Omental fat pad (tissue), 4 donors: Measurements from ENCODE around the gene TSPAN5. TPM values are rescaled to one million over a fixed set of nuclear protein-coding genes. Genes with fewer than 3 reads are reported as not detected.
"Not testable (repeated sequence)": the region's sequence is repeated elsewhere in the genome, so short reads cannot be mapped to it uniquely, and the experiment has no call there.

Experiments
- ATAC-seq: fragments of 150-250 bp; one replicate; pipeline ENCODE4 v1.9.1; 2016; ENCODE audit warnings: mild to moderate bottlenecking, moderate library complexity; ENCODE audit not compliant: low FRiP score
- DNase-seq: peaks from one replicate; pipeline ENCODE4 v3.0.0-alpha.2; 2019; ENCODE audit warnings: low spot score
- total RNA-seq, 4 donors: library from RNA; depleted of rRNA; stranded (reverse); fragments of >200 nt; gene quantifications; one replicate each; pipeline ENCODE4 v1.1.0, GENCODE V29; 2016
- TF ChIP-seq, protein P1 (sequence below), 3 donors: fragments of 450-650 bp; IDR thresholded peaks; one replicate each; pipeline ENCODE4 v1.5.1; 2016 to 2017; ENCODE audit warnings: antibody characterized with exemption in 3 of 3, mild to moderate bottlenecking in 3 of 3, moderate library complexity in 2 of 3

Gene TSPAN5
- total RNA-seq, 4 donors from 2014 or later, result 5.1 to 17.7 (median 6.9) TPM

DNA sequence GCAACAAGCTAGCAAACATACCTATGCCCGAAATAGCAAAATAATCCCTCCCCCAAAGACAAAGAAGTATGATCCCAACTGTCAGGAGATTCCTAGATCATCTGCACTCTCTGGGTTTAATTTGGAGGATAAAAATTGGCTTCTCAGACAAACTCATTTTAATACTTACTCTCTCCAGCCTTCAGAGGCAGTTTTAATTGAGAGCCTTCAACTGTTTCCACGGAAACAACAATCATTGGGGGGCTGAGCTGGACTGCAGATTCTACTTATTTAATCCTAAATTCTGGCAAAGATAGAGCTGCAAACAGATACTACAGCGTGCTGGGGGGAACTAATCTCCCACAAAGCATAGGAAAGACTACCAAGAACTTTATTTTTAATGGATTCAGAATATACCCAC is 168.2 kb downstream of the TSPAN5 start:
- TF ChIP-seq, protein P1, sequence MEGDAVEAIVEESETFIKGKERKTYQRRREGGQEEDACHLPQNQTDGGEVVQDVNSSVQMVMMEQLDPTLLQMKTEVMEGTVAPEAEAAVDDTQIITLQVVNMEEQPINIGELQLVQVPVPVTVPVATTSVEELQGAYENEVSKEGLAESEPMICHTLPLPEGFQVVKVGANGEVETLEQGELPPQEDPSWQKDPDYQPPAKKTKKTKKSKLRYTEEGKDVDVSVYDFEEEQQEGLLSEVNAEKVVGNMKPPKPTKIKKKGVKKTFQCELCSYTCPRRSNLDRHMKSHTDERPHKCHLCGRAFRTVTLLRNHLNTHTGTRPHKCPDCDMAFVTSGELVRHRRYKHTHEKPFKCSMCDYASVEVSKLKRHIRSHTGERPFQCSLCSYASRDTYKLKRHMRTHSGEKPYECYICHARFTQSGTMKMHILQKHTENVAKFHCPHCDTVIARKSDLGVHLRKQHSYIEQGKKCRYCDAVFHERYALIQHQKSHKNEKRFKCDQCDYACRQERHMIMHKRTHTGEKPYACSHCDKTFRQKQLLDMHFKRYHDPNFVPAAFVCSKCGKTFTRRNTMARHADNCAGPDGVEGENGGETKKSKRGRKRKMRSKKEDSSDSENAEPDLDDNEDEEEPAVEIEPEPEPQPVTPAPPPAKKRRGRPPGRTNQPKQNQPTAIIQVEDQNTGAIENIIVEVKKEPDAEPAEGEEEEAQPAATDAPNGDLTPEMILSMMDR (IDR thresholded peaks at IDR 0.05), result no peak
- ATAC-seq, result no peak
- DNase-seq, result no peak

DNA sequence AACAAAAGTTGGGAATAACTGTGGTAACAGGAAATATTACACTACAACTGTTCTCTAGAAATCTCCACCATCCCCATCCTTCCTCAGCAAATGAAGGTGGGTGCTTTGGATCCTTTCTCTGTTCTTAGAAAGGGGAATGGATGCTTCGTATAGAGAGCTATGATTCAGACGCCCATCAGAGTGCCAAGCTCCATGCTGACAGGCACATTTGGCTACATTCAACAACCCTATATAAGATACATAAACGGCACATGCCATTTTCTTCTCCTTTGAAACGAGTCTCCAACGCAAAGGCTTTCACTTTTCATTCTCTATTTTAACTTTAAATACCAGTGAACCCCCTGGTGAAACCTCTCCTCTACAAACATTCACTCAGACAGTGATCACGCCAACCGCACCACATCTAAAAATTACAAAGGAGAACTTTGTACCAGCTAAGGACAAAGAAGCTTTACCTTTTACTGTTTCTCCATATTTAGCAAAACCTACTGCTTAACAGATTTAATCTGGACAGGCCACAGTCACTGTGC is 172.5 kb downstream of the TSPAN5 start:
- no peak for DNase-seq
- no peak for ATAC-seq
- TF ChIP-seq, protein P1 (IDR thresholded peaks at IDR 0.05), result no peak

DNA sequence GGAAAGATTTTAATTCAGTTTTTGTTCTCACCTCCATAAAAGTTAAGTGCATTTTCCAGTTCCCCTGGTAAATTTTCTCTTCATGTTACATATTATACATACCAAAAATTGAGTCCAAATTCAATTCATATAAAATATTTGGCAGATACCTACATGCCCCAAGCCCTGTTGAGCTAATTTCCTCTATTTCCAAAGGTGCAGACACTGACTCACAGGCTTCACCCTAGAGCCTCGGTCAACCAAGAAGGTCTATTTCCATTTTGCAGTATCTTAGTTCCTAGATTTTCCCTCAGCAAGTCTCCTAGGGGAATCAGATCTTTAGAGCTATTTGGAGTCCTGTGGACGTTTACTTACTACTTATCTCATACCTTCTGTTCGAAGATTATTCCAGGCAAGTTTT is 174.4 kb downstream of the TSPAN5 start:
- TF ChIP-seq, protein P1 (IDR thresholded peaks at IDR 0.05), result no peak
- DNase-seq (no peak), ATAC-seq (no peak)

DNA sequence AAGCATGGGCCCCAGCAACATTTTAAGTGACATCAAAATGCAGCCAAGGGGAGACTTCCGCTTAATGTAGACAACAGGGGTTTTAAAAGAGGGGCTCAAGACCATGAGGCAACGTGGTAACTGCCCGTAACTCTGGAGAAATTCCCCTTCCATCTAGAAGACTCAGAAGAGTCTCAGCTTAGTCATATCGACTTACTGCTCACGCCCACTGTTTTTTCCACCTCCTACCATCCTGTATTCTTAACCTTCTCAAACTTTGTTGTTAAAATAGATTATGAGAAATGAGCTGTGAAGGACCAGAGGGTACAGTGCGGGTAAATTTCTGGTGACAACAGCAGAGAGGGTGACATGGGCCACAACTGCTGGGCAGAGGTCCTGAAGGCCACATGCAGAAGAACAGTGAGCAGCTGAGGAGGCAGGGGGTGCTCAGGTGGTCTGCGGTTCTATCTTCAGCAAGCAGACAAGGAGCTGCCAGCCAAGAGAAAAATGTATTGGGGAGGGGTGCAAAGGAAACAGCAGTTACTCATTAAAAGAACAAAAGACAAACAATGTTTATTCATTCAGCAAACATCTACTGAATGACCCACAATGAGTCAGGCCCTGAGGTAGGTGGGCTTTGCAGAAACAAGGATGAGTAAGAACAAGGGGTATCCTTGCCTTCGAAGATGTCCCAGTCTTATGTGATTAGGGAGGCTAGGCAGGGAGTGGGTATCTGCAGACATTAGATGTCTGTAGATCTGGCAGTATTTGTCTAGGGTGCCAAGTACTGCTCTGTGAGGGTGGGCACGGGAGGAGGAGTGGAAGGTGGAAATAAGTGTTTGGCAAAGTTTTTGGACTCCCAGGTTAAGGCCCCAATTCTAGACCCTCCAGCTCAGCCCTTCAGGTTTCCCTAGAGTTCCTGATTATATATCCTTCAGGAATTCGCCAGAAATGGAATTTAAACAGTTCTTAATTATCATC is 175.3 kb downstream of the TSPAN5 start:
- TF ChIP-seq, protein P1 (IDR thresholded peaks at IDR 0.05), result no peak
- DNase-seq, result no peak
- no peak for ATAC-seq

DNA sequence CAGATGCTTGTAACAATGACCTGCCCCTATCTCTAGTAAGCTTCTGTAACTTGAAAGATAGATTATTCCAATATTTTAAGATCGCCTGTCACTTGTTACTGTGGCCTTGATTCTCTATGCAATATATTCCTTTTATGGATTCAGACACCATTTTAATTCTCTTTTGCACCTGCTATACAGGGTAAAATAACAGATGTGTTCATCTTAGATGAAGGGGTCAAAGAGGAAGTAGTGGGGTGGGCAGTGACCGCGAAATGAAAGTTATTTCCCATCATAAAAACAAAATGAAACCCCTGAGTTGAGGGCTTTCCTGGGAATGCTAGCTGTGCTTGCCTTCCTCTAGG is 175.9 kb downstream of the TSPAN5 start:
- DNase-seq, result no peak
- ATAC-seq, result no peak
- TF ChIP-seq, protein P1 (IDR thresholded peaks at IDR 0.05), result no peak

DNA sequence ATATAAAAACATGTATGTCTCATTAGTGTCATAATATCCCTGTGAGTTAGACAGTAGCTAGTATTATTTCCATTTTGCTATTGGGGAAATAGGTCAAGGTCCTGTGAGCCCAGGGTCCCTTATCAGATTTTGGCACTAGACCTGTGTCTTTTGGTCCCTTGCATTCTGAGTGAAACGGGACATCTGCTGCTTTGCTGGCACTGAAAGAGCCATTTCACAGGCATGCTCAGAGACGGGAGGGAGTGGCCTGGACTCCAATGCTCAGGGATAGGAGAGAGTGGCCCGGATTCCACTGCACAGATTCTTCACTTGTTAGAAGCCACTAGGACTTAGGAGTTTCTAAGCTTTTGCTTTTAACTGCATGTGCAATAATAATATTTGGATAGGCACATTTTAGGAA is 177.2 kb downstream of the TSPAN5 start:
- TF ChIP-seq, protein P1 (IDR thresholded peaks at IDR 0.05), result no peak
- no peak for DNase-seq
- no peak for ATAC-seq

DNA sequence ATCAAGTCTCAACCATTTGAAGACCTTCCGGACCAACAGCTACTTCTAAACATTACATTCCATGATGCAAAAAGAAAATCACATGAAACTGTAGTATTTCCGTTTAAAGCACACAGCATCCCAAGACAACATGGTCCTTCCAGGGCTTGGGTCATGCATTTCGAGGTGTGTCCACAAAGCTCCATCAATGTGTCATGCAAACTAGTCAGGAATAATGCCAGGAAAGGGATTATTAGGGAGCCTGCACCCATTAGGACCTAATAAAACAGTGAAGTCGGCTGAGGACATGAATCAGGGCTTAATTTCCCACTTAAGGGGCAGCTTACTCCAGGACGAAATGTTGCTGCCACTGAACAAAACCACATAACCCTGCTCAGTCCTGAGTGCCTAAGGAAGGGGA is 177.9 kb downstream of the TSPAN5 start:
- DNase-seq (no peak), ATAC-seq (no peak)
- TF ChIP-seq, protein P1 (IDR thresholded peaks at IDR 0.05), result no peak

DNA sequence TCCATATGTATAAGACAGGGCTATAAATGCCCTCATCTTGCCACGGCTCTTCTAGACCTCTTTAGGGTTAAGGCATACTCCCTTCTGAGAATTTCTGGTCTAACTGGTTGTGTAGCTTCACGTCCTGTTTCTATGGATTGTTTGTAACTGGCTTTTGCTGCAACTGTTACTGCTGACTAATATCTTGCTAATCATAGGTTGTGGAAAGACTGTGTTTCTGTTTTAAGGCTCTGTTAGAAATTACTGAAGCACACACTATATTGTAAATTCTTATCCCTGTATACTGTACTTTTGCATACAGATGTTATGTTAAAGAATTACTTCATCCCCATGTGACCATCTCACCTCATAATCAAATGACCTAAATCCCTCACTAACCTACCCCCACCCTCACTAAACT is 178.8 kb downstream of the TSPAN5 start:
- DNase-seq, ATAC-seq: not testable (repeated sequence)
